Kidney epithelial cell (primary cell): Measurements from ENCODE around the gene IFNLR1. TPM values are rescaled to one million over a fixed set of nuclear protein-coding genes. Genes with fewer than 3 reads are reported as not detected.

ENCODE experiments used
- DNase-seq: peaks from one replicate; pipeline ENCODE4 v3.0.0-alpha.2; 2010; ENCODE audit warnings: low read depth
- H3K27me3 ChIP-seq: 2 replicates; pipeline ENCODE4 v1.6.0; 2011; ENCODE audit warnings: low read length; ENCODE audit not compliant: control insufficient read depth, insufficient read depth
- H3K36me3 ChIP-seq: 2 replicates; pipeline ENCODE4 v1.5.1; 2011; ENCODE audit warnings: low read length; ENCODE audit not compliant: control insufficient read depth, insufficient read depth
- H3K4me3 ChIP-seq: 2 replicates; pipeline ENCODE4 v1.5.1; 2011; ENCODE audit warnings: low read depth, mild to moderate bottlenecking, control low read depth, low read length
- CTCF ChIP-seq: IDR thresholded peaks from 2 replicates; pipeline ENCODE4 v1.5.1; 2011; ENCODE audit warnings: mild to moderate bottlenecking, moderate library complexity, low read length, control low read depth, inconsistent platforms; ENCODE audit not compliant: insufficient read depth, poor library complexity, severe bottlenecking
- total RNA-seq: library from RNA; depleted of rRNA; stranded (reverse); fragments of >200 nt; gene quantifications from 2 replicates; pipeline ENCODE4 v1.2.3, GENCODE V29; 2015

The IFNLR1 gene
- total RNA-seq, 1 donor from 2014 or later: 6.7 TPM

GRCh38 chr1:24117132-24117531 lies 70.0 kb downstream of the IFNLR1 start:
- Histone ChIP-seq H3K4me3 (no peak overlapping the region), H3K27me3 (peaks cover 6% of the 10 kb centered on the region), H3K36me3 (no peaks in the 10 kb centered on the region)
- no peak for TF ChIP-seq CTCF
- no peak for DNase-seq

- Histone ChIP-seq H3K4me3 (no peak overlapping the region), H3K27me3 (peaks cover 8% of the 10 kb centered on the region), H3K36me3 (no peaks in the 10 kb centered on the region)
- no peak for DNase-seq
- no peak for TF ChIP-seq CTCF
These were observed 72.3 kb downstream of the IFNLR1 start for GRCh38 chr1:24114753-24115152.

- H3K27me3 ChIP-seq: peaks cover 8% of the 10 kb centered on the region
- H3K36me3 ChIP-seq: no peaks in the 10 kb centered on the region
- no peak for DNase-seq
- no peak overlapping the region for H3K4me3 ChIP-seq
- TF ChIP-seq CTCF: no peak
These were observed 73.5 kb downstream of the IFNLR1 start for GRCh38 chr1:24113641-24114033.

GRCh38 chr1:24111996-24112779 lies 74.9 kb downstream of the IFNLR1 start, which contains the start of gene MYOM3:
MYOM3 (minus strand) TSS chr1:24112135; CDS start chr1:24108636, 3,499 bp downstream.
- peak; percentile 84 for TF ChIP-seq CTCF
- Histone ChIP-seq H3K27me3 (peaks cover 8% of the 10 kb centered on the region), H3K4me3 (peak within 1 kb of the TSS; percentile 16), H3K36me3 (no peaks in the 10 kb centered on the region)
- peak; percentile 32 for DNase-seq

GRCh38 chr1:24111262-24111995 lies 75.7 kb downstream of the IFNLR1 start:
- Histone ChIP-seq H3K27me3 (peaks cover 8% of the 10 kb centered on the region), H3K36me3 (no peaks in the 10 kb centered on the region), H3K4me3 (no peak overlapping the region)
- no peak for DNase-seq
- no peak for TF ChIP-seq CTCF
